Hepatocyte (in vitro differentiated cells): ENCODE measurements around the gene LRRTM3. TPM values are rescaled to one million over a fixed set of nuclear protein-coding genes. Genes with fewer than 3 reads are reported as not detected.

Source experiments
- DNase-seq: peaks from one replicate; pipeline ENCODE4 v3.0.0-alpha.2; 2016; ENCODE audit warnings: low spot score
- H2AFZ ChIP-seq: fragments of 200-600 bp; sonication (generic); 2 replicates; pipeline ENCODE4 v1.6.0; 2016; ENCODE audit warnings: antibody characterized with exemption, mild to moderate bottlenecking
- H3K27ac ChIP-seq: fragments of 200-600 bp; sonication (generic); 2 replicates; pipeline ENCODE4 v1.5.1; 2016; ENCODE audit warnings: mild to moderate bottlenecking
- H3K27me3 ChIP-seq: fragments of 200-600 bp; sonication (generic); 2 replicates; pipeline ENCODE4 v1.6.1; 2016
- H3K36me3 ChIP-seq: fragments of 200-600 bp; sonication (generic); replicated peaks from 2 replicates; pipeline ENCODE4 v1.5.1; 2016; ENCODE audit warnings: low read depth; ENCODE audit not compliant: insufficient read depth
- H3K4me1 ChIP-seq: fragments of 200-600 bp; sonication (generic); 2 replicates; pipeline ENCODE4 v1.5.1; 2016; ENCODE audit warnings: mild to moderate bottlenecking, moderate library complexity; ENCODE audit not compliant: insufficient read depth
- H3K4me2 ChIP-seq: fragments of 200-600 bp; sonication (generic); 2 replicates; pipeline ENCODE4 v1.6.0; 2016
- H3K4me3 ChIP-seq: fragments of 200-600 bp; sonication (generic); 2 replicates; pipeline ENCODE4 v1.5.1; 2016; ENCODE audit warnings: mild to moderate bottlenecking
- H3K79me2 ChIP-seq: fragments of 200-600 bp; sonication (generic); 2 replicates; pipeline ENCODE4 v1.6.0; 2017; ENCODE audit warnings: mild to moderate bottlenecking
- H3K9me2 ChIP-seq: fragments of 200-600 bp; sonication (generic); replicated peaks from 2 replicates; pipeline ENCODE4 v1.6.0; 2017; ENCODE audit warnings: mild to moderate bottlenecking; ENCODE audit not compliant: insufficient read depth
- H3K9me3 ChIP-seq: fragments of 200-600 bp; sonication (generic); 2 replicates; pipeline ENCODE4 v1.5.1; 2016; ENCODE audit warnings: low read depth, mild to moderate bottlenecking
- H4K20me1 ChIP-seq: fragments of 200-600 bp; sonication (generic); 2 replicates; pipeline ENCODE4 v1.6.0; 2016; ENCODE audit warnings: mild to moderate bottlenecking; ENCODE audit not compliant: insufficient read depth, poor library complexity, severe bottlenecking
- CTCF ChIP-seq: fragments of 200-600 bp; sonication (generic); IDR thresholded peaks from 2 replicates; pipeline ENCODE4 v1.5.1; 2016; ENCODE audit warnings: antibody characterized with exemption, mild to moderate bottlenecking; ENCODE audit not compliant: poor library complexity
- EZH2 ChIP-seq: fragments of 200-600 bp; sonication (generic); IDR thresholded peaks from 2 replicates; pipeline ENCODE4 v1.6.1; 2016; ENCODE audit warnings: antibody characterized with exemption, mild to moderate bottlenecking, borderline replicate concordance
- EZH2phosphoT487 ChIP-seq: fragments of 200-600 bp; sonication (generic); IDR thresholded peaks from one replicate; pipeline ENCODE4 v1.6.1; 2018; ENCODE audit warnings: antibody characterized with exemption, mild to moderate bottlenecking, low read depth, moderate library complexity; ENCODE audit not compliant: unreplicated experiment, severe bottlenecking
- WGBS: methylation state at CpG from one replicate; pipeline ENCODE4 v1.1.6; 2016; ENCODE audit warnings: low lambda C conversion rate; ENCODE audit errors: missing lambda C conversion rate; 5-methylcytosine and 5-hydroxymethylcytosine counted together
- polyA plus RNA-seq: library from polyadenylated mRNA; unstranded; fragments of >200 nt; fragmentation: Nextera tagmentation; extraction: Ambion mirVana; gene quantifications from 2 replicates; pipeline ENCODE4 v1.2.1, GENCODE V29; 2016
- total RNA-seq: library from RNA; depleted of rRNA; stranded (reverse); fragments of >200 nt; gene quantifications from 2 replicates; pipeline ENCODE4 v1.2.3, GENCODE V29; 2014

LRRTM3 gene
- total and polyA plus RNA-seq, 2 experiments from 2014 or later: 0.68 to 0.77 TPM

DNA sequence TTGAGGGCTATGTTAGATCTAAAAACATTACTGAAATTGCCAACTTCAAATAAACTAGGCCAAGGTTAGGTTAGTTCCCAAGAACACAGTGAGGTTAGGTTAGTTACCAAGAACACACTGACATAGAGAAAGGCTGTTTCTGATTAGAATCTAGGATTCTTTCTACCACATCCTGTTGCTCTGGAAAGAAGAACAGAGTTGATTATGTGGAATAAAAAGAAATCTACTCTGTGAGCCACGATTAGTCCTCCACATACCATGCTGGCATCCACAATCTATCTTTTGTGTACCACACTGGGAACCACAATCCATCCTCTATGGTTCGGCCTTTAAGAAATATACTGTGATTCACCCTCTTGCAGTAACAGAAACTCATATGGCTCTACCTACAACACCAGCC is 91.4 kb downstream of the LRRTM3 start:
- Histone ChIP-seq H3K4me1 (no peaks in the 10 kb centered on the region), H3K9me3 (no peaks in the 10 kb centered on the region), H3K36me3 (no peaks in the 10 kb centered on the region), H3K27ac (no peak overlapping the region), H2AFZ (no peak overlapping the region), H3K4me3 (no peak overlapping the region), H3K27me3 (no peaks in the 10 kb centered on the region), H3K4me2 (no peak overlapping the region), H3K79me2 (no peaks in the 10 kb centered on the region), H4K20me1 (no peaks in the 10 kb centered on the region), H3K9me2 (no peaks in the 10 kb centered on the region)
- TF ChIP-seq CTCF: no peak
- TF ChIP-seq EZH2: no peak
- no peak for TF ChIP-seq EZH2phosphoT487
- WGBS: 96% methylated on average over 2 of the region's 2 CpGs
- DNase-seq: no peak

GRCh38 chr10:67022099-67022498 is 96.3 kb downstream of the LRRTM3 start:
- Histone ChIP-seq H3K9me3 (no peaks in the 10 kb centered on the region), H2AFZ (no peak overlapping the region), H3K27ac (no peak overlapping the region), H3K4me2 (no peak overlapping the region), H3K4me3 (no peak overlapping the region), H3K79me2 (no peaks in the 10 kb centered on the region), H3K27me3 (no peaks in the 10 kb centered on the region), H4K20me1 (no peaks in the 10 kb centered on the region), H3K36me3 (no peaks in the 10 kb centered on the region), H3K4me1 (no peaks in the 10 kb centered on the region), H3K9me2 (no peaks in the 10 kb centered on the region)
- no peak for DNase-seq
- TF ChIP-seq CTCF (no peak), EZH2phosphoT487 (no peak), EZH2 (no peak)

GRCh38 chr10:67033878-67034277 is 108.0 kb downstream of the LRRTM3 start:
- no peak overlapping the region for H2AFZ ChIP-seq
- H3K4me2 ChIP-seq: no peak overlapping the region
- H3K36me3 ChIP-seq: no peaks in the 10 kb centered on the region
- no peaks in the 10 kb centered on the region for H3K4me1 ChIP-seq
- no peaks in the 10 kb centered on the region for H3K79me2 ChIP-seq
- H3K9me2 ChIP-seq: no peaks in the 10 kb centered on the region
- WGBS: 97% methylated on average over 9 of the region's 9 CpGs
- no peaks in the 10 kb centered on the region for H4K20me1 ChIP-seq
- TF ChIP-seq CTCF: no peak
- TF ChIP-seq EZH2: no peak
- no peak for TF ChIP-seq EZH2phosphoT487
- no peaks in the 10 kb centered on the region for H3K9me3 ChIP-seq
- no peak for DNase-seq
- H3K27me3 ChIP-seq: no peaks in the 10 kb centered on the region
- no peak overlapping the region for H3K27ac ChIP-seq
- no peak overlapping the region for H3K4me3 ChIP-seq

DNA sequence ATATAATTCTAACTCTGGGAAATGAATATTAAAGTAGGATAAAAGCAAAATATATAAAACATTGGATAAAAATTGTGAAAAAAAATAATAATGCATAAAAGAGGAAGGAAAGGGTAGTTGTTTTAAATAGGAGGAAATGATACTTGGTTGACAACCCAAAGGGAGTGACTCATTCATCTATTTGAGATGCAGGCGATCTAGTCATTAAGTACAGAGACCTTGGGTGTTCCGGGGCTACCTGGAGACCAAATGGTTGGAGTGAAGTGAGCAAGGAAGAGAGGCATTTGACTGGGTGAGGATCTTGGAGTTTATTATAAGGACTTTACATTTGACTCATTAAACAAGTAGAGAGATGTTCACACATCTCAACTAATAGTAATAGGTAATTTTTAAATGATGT is 111.0 kb downstream of the LRRTM3 start:
- no peaks in the 10 kb centered on the region for H3K9me3 ChIP-seq
- H4K20me1 ChIP-seq: no peaks in the 10 kb centered on the region
- H3K4me3 ChIP-seq: no peak overlapping the region
- no peaks in the 10 kb centered on the region for H3K79me2 ChIP-seq
- no peak for TF ChIP-seq CTCF
- no peak for TF ChIP-seq EZH2phosphoT487
- TF ChIP-seq EZH2: no peak
- H3K4me2 ChIP-seq: no peak overlapping the region
- no peaks in the 10 kb centered on the region for H3K9me2 ChIP-seq
- H3K27ac ChIP-seq: no peak overlapping the region
- no peak for DNase-seq
- no peak overlapping the region for H2AFZ ChIP-seq
- H3K27me3 ChIP-seq: no peaks in the 10 kb centered on the region
- WGBS: 65% methylated on average over 2 of the region's 2 CpGs
- no peaks in the 10 kb centered on the region for H3K4me1 ChIP-seq
- H3K36me3 ChIP-seq: no peaks in the 10 kb centered on the region
